Lower leg skin (tissue), 3 donors: Measurements from ENCODE around the gene SBK2.

ENCODE experiments used
- POLR2A ChIP-seq, 2 donors: fragments of 450-650 bp; IDR thresholded peaks; one replicate each; pipeline ENCODE4 v1.6.1; 2016 to 2017; ENCODE audit warnings: antibody characterized with exemption in 2 of 2, mild to moderate bottlenecking in 1 of 2, moderate library complexity in 1 of 2
- TF ChIP-seq, protein P1 (sequence below), 3 donors: fragments of 450-650 bp; IDR thresholded peaks; one replicate each; pipeline ENCODE4 v1.5.1; 2016; ENCODE audit warnings: antibody characterized with exemption in 3 of 3, mild to moderate bottlenecking in 3 of 3, moderate library complexity in 2 of 3

DNA sequence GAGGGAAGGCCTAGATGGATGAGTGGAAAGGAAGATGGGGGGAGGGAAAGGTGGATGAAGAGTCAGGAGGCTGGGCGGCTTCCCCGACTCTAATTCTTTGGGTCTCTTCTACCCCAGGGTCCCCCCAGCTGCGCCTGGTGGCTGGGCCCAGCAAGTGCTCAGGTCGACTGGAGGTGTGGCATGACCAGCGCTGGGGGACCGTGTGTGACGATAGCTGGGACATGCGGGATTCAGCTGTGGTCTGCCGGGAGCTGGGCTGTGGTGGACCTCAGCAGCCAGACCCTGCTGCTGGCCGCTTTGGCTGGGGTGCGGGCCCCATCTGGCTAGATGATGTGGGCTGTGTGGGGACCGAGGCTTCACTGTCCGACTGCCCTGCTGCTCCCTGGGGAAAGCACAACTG, 39.2 kb downstream of the SBK2 start:
- TF ChIP-seq, protein P1, sequence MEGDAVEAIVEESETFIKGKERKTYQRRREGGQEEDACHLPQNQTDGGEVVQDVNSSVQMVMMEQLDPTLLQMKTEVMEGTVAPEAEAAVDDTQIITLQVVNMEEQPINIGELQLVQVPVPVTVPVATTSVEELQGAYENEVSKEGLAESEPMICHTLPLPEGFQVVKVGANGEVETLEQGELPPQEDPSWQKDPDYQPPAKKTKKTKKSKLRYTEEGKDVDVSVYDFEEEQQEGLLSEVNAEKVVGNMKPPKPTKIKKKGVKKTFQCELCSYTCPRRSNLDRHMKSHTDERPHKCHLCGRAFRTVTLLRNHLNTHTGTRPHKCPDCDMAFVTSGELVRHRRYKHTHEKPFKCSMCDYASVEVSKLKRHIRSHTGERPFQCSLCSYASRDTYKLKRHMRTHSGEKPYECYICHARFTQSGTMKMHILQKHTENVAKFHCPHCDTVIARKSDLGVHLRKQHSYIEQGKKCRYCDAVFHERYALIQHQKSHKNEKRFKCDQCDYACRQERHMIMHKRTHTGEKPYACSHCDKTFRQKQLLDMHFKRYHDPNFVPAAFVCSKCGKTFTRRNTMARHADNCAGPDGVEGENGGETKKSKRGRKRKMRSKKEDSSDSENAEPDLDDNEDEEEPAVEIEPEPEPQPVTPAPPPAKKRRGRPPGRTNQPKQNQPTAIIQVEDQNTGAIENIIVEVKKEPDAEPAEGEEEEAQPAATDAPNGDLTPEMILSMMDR (IDR thresholded peaks at IDR 0.05), result no peak
- no peak for TF ChIP-seq POLR2A (IDR thresholded peaks at IDR 0.05)
